CD4-positive, alpha-beta memory T cell (primary cell): ENCODE measurements around the gene SCTR. TPM values are rescaled to one million over a fixed set of nuclear protein-coding genes. Genes with fewer than 3 reads are reported as not detected.

Source experiments
- CTCF ChIA-PET: fragments of 350-600 bp; sonication (Branson Sonifier 250); formaldehyde crosslinking; loops from one replicate; lab custom pipeline; 2021; ENCODE audit warnings: inconsistent platforms; ENCODE audit not compliant: partially characterized antibody; lab: Charles Lee
- POLR2A ChIA-PET: fragments of 350-600 bp; sonication (Branson Sonifier 250); formaldehyde crosslinking; loops from one replicate; lab custom pipeline; 2021; ENCODE audit not compliant: partially characterized antibody; lab: Charles Lee
- DNase-seq, 5 donors: peaks; one replicate each; pipeline versions ENCODE4 v3.0.0 to v3.0.0-alpha.2; 2020 to 2022; ENCODE audit warnings: mixed read lengths in 1 of 5
- H3K27ac ChIP-seq: one replicate; pipeline ENCODE4 v1.7.0; 2013; ENCODE audit warnings: low read depth, low read length
- H3K27me3 ChIP-seq: 2 replicates; pipeline ENCODE4 v1.7.0; 2013; ENCODE audit warnings: mild to moderate bottlenecking, low read length, moderate library complexity; ENCODE audit not compliant: insufficient read depth
- H3K36me3 ChIP-seq: 2 replicates; pipeline ENCODE4 v1.7.0; 2013; ENCODE audit warnings: mild to moderate bottlenecking, low read length, moderate library complexity; ENCODE audit not compliant: insufficient read depth
- H3K4me1 ChIP-seq: 2 replicates; pipeline ENCODE4 v1.7.0; 2013; ENCODE audit warnings: mild to moderate bottlenecking, low read length, moderate library complexity; ENCODE audit not compliant: insufficient read depth
- H3K4me3 ChIP-seq, 2 donors: one replicate each; pipeline ENCODE4 v1.7.0; 2013; ENCODE audit warnings: low read length in 2 of 2, mild to moderate bottlenecking in 1 of 2
- H3K9me3 ChIP-seq, 2 donors: one replicate each; pipeline ENCODE4 v1.7.0; 2013; ENCODE audit warnings: low read length in 2 of 2, control low read depth in 1 of 2; ENCODE audit not compliant: control insufficient read depth in 1 of 2
- H3K27ac Mint-ChIP-seq, 7 donors: one replicate each; pipeline ENCODE4 v1.8.0; 2020 to 2021; ENCODE audit warnings: mixed read lengths in 7 of 7, mild to moderate bottlenecking in 6 of 7, inconsistent platforms in 3 of 7, moderate library complexity in 3 of 7
- H3K27me3 Mint-ChIP-seq, 2 donors: one replicate each; pipeline ENCODE4 v1.8.0; 2020 to 2021; ENCODE audit warnings: mixed read lengths in 2 of 2
- H3K36me3 Mint-ChIP-seq, 2 donors: one replicate each; pipeline ENCODE4 v1.8.0; 2020 to 2021; ENCODE audit warnings: mixed read lengths in 2 of 2, inconsistent platforms in 1 of 2, mild to moderate bottlenecking in 1 of 2
- H3K4me1 Mint-ChIP-seq, 4 donors: one replicate each; pipeline ENCODE4 v1.8.0; 2020 to 2021; ENCODE audit warnings: mixed read lengths in 4 of 4, mild to moderate bottlenecking in 1 of 4
- H3K4me3 Mint-ChIP-seq, 8 donors: one replicate each; pipeline ENCODE4 v1.8.0; 2020 to 2021; ENCODE audit warnings: mixed read lengths in 8 of 8, mild to moderate bottlenecking in 7 of 8, moderate library complexity in 6 of 8, inconsistent platforms in 3 of 8
- H3K9me3 Mint-ChIP-seq, 8 donors: one replicate each; pipeline ENCODE4 v1.8.0; 2020 to 2021; ENCODE audit warnings: mixed read lengths in 8 of 8, mild to moderate bottlenecking in 5 of 8, inconsistent platforms in 3 of 8, moderate library complexity in 1 of 8
- intact Hi-C: fragments of 100-400 bp; cut with micrococcal nuclease; formaldehyde crosslinking; loops from one replicate; pipeline ENCODE4 v1.15.1; 2023
- polyA plus RNA-seq, 2 donors: library from polyadenylated mRNA; unstranded; fragments of 300-500 nt; fragmentation: Illumina TruSeq; gene quantifications; one replicate each; pipeline ENCODE4 v1.2.3, GENCODE V29; 2021
- total RNA-seq, 2 experiments: library from RNA; stranded (reverse); gene quantifications; one replicate each; pipeline ENCODE4 v1.2.3, GENCODE V29; 2021

Gene SCTR
- total and polyA plus RNA-seq, 4 experiments from 2014 or later = not detected

GRCh38 chr2:119516121-119516520 is 8.2 kb downstream of the SCTR start:
- Mint-ChIP-seq H3K4me3 (no peak overlapping the region), H3K27ac (no peak overlapping the region), H3K4me1 (no peaks in the 10 kb centered on the region), H3K9me3 (peaks cover 0 to 4% (median 0%) of the 10 kb centered on the region in 8 donors), H3K36me3 (no peaks in the 10 kb centered on the region), H3K27me3 (peaks cover 12 to 19% of the 10 kb centered on the region in 2 donors)
- Histone ChIP-seq H3K4me1 (no peaks in the 10 kb centered on the region), H3K27ac (no peak overlapping the region), H3K27me3 (no peaks in the 10 kb centered on the region), H3K36me3 (no peaks in the 10 kb centered on the region), H3K4me3 (no peak overlapping the region), H3K9me3 (no peaks in the 10 kb centered on the region)
- intact Hi-C loops = no loop called here
- CTCF ChIA-PET = no interaction called here
- POLR2A ChIA-PET = no interaction called here
- no peak for DNase-seq

- DNase-seq = no peak
- intact Hi-C loops = no loop called here
- H3K4me3 Mint-ChIP-seq = no peak overlapping the region
- peaks cover 12 to 20% of the 10 kb centered on the region in 2 donors for H3K27me3 Mint-ChIP-seq
- H3K9me3 ChIP-seq = no peaks in the 10 kb centered on the region
- no peak overlapping the region for H3K4me3 ChIP-seq
- no peak overlapping the region for H3K27ac Mint-ChIP-seq
- peaks cover 0 to 3% (median 0%) of the 10 kb centered on the region in 8 donors for H3K9me3 Mint-ChIP-seq
- no peaks in the 10 kb centered on the region for H3K27me3 ChIP-seq
- no peak overlapping the region for H3K27ac ChIP-seq
- H3K36me3 ChIP-seq = no peaks in the 10 kb centered on the region
- no peaks in the 10 kb centered on the region for H3K4me1 Mint-ChIP-seq
- ChIA-PET POLR2A (no interaction called here), CTCF (no interaction called here)
- no peaks in the 10 kb centered on the region for H3K36me3 Mint-ChIP-seq
- H3K4me1 ChIP-seq = no peaks in the 10 kb centered on the region
Measured at GRCh38 chr2:119513832-119514231, 10.5 kb downstream of the SCTR start.

- peaks cover 0 to 3% (median 0%) of the 10 kb centered on the region in 8 donors for H3K9me3 Mint-ChIP-seq
- ChIA-PET POLR2A (no interaction called here), CTCF (no interaction called here)
- peaks cover 12 to 21% of the 10 kb centered on the region in 2 donors for H3K27me3 Mint-ChIP-seq
- Histone ChIP-seq H3K27me3 (no peaks in the 10 kb centered on the region), H3K4me1 (no peaks in the 10 kb centered on the region), H3K27ac (no peak overlapping the region), H3K9me3 (no peaks in the 10 kb centered on the region), H3K4me3 (no peak overlapping the region), H3K36me3 (no peaks in the 10 kb centered on the region)
- no peak for DNase-seq
- intact Hi-C loops = no loop called here
- H3K27ac Mint-ChIP-seq = no peak overlapping the region
- no peaks in the 10 kb centered on the region for H3K4me1 Mint-ChIP-seq
- no peaks in the 10 kb centered on the region for H3K36me3 Mint-ChIP-seq
- H3K4me3 Mint-ChIP-seq = no peak overlapping the region
Measured at GRCh38 chr2:119512946-119513345, 11.3 kb downstream of the SCTR start.

GRCh38 chr2:119511989-119512388 is 12.3 kb downstream of the SCTR start:
- intact Hi-C loops = no loop called here
- ChIA-PET POLR2A (no interaction called here), CTCF (no interaction called here)
- no peaks in the 10 kb centered on the region for H3K27me3 ChIP-seq
- H3K4me1 ChIP-seq = no peaks in the 10 kb centered on the region
- no peak overlapping the region for H3K27ac Mint-ChIP-seq
- no peak overlapping the region for H3K4me3 Mint-ChIP-seq
- H3K27me3 Mint-ChIP-seq = peaks cover 9 to 21% of the 10 kb centered on the region in 2 donors
- H3K4me3 ChIP-seq = no peak overlapping the region
- H3K36me3 Mint-ChIP-seq = no peaks in the 10 kb centered on the region
- no peak for DNase-seq
- no peaks in the 10 kb centered on the region for H3K9me3 ChIP-seq
- H3K27ac ChIP-seq = no peak overlapping the region
- H3K36me3 ChIP-seq = no peaks in the 10 kb centered on the region
- H3K9me3 Mint-ChIP-seq = peaks cover 0 to 2% (median 0%) of the 10 kb centered on the region in 8 donors
- no peaks in the 10 kb centered on the region for H3K4me1 Mint-ChIP-seq

GRCh38 chr2:119508756-119509155 is 15.5 kb downstream of the SCTR start:
- Mint-ChIP-seq H3K27ac (no peak overlapping the region), H3K4me3 (no peak overlapping the region), H3K27me3 (peaks cover 5 to 7% of the 10 kb centered on the region in 2 donors), H3K36me3 (no peaks in the 10 kb centered on the region), H3K9me3 (peaks cover 0 to 7% (median 0%) of the 10 kb centered on the region in 8 donors), H3K4me1 (no peaks in the 10 kb centered on the region)
- ChIA-PET POLR2A (no interaction called here), CTCF (no interaction called here)
- Histone ChIP-seq H3K27ac (no peak overlapping the region), H3K9me3 (no peaks in the 10 kb centered on the region), H3K27me3 (no peaks in the 10 kb centered on the region), H3K4me1 (no peaks in the 10 kb centered on the region), H3K36me3 (no peaks in the 10 kb centered on the region), H3K4me3 (no peak overlapping the region)
- DNase-seq = no peak
- intact Hi-C loops = no loop called here

GRCh38 chr2:119496682-119497081 is 27.6 kb downstream of the SCTR start:
- Histone ChIP-seq H3K4me1 (no peaks in the 10 kb centered on the region), H3K4me3 (no peak overlapping the region), H3K27me3 (no peaks in the 10 kb centered on the region), H3K27ac (no peak overlapping the region), H3K9me3 (no peaks in the 10 kb centered on the region), H3K36me3 (no peaks in the 10 kb centered on the region)
- no peak overlapping the region for H3K27ac Mint-ChIP-seq
- H3K4me1 Mint-ChIP-seq = no peaks in the 10 kb centered on the region
- ChIA-PET CTCF (no interaction called here), POLR2A (no interaction called here)
- intact Hi-C loops = no loop called here
- DNase-seq = no peak
- peaks cover 0 to 1% of the 10 kb centered on the region in 2 donors for H3K36me3 Mint-ChIP-seq
- peaks cover 13 to 26% of the 10 kb centered on the region in 2 donors for H3K27me3 Mint-ChIP-seq
- H3K9me3 Mint-ChIP-seq = peaks cover 9 to 33% (median 27%) of the 10 kb centered on the region in 8 donors
- H3K4me3 Mint-ChIP-seq = no peak overlapping the region

GRCh38 chr2:119495948-119496347 is 28.3 kb downstream of the SCTR start:
- H3K27ac ChIP-seq = no peak overlapping the region
- H3K27me3 ChIP-seq = no peaks in the 10 kb centered on the region
- H3K4me1 ChIP-seq = no peaks in the 10 kb centered on the region
- DNase-seq = no peak
- H3K4me3 ChIP-seq = no peak overlapping the region
- no peaks in the 10 kb centered on the region for H3K36me3 ChIP-seq
- H3K9me3 Mint-ChIP-seq = peaks cover 4 to 31% (median 23%) of the 10 kb centered on the region in 8 donors
- H3K4me1 Mint-ChIP-seq = no peaks in the 10 kb centered on the region
- H3K9me3 ChIP-seq = no peaks in the 10 kb centered on the region
- H3K4me3 Mint-ChIP-seq = no peak overlapping the region
- ChIA-PET POLR2A (no interaction called here), CTCF (no interaction called here)
- no peaks in the 10 kb centered on the region for H3K36me3 Mint-ChIP-seq
- H3K27ac Mint-ChIP-seq = no peak overlapping the region
- intact Hi-C loops = no loop called here
- peaks cover 12 to 20% of the 10 kb centered on the region in 2 donors for H3K27me3 Mint-ChIP-seq
